Measurements from ENCODE around the gene CSTA.

CSTA gene

DNA sequence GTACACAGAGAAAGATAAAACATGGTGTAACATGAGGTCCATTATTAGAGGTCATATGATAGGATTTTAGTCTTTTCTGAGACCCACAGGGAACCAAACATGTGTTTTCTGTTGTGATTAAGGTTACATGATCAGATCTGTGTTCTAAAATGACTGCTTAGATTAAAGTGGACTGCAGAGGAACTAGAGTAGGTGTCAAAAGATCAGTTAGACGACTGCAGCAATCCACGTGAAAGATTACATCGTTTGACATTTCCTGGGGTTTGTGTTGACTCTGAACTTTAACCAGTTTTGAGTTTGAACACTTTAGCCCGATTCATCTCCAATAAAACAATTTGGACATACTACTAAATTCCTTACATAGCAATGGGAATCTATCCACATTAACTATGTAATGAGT lies 52.9 kb downstream of the CSTA start:
- no peak for DNase-seq (ENCODE audit: low read depth in 2 of 2)

GRCh38 chr3:122382888-122383666 lies 58.0 kb downstream of the CSTA start, which contains the start of gene MIX23:
Gene MIX23, minus strand, starts transcription at chr3:122383231. Its CDS starts 7 bp downstream, at chr3:122383224.
- DNase-seq (ENCODE audit: low read depth in 2 of 2): peak; percentile 82 to 85

- DNase-seq (ENCODE audit: low read depth in 2 of 2): peak; percentile 88
Observed at GRCh38 chr3:122383771-122384697, 59.0 kb downstream of the CSTA start, which contains the start of gene FAM162A. Gene FAM162A, plus strand, starts transcription at chr3:122384182. Its CDS starts 84 bp downstream, at chr3:122384266.

GRCh38 chr3:122387709-122388108 lies 62.7 kb downstream of the CSTA start:
- DNase-seq (ENCODE audit: low read depth in 2 of 2): no peak

- no peak for DNase-seq (ENCODE audit: low read depth in 2 of 2)
Observed at GRCh38 chr3:122389197-122389596, 64.1 kb downstream of the CSTA start.

DNA sequence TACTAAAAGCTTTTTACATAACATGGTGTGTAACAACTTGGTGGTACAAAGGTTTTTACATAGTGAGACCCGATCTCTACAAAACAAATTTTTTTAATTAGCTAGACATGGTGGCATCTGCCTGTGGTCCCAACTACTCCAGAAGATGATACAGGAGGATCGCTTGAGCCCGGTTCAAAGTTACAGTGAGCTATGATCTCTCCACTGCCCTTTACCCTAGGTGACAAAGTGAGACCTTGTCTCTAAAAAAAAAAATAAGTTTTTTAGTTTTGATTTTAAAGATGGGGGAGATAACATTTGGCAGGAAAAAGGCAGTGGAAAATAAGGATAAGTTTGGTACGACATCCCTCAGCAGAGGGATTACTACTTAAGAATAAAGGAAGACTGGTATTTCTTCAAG lies 64.8 kb downstream of the CSTA start:
- DNase-seq (ENCODE audit: low read depth in 2 of 2): no peak

DNA sequence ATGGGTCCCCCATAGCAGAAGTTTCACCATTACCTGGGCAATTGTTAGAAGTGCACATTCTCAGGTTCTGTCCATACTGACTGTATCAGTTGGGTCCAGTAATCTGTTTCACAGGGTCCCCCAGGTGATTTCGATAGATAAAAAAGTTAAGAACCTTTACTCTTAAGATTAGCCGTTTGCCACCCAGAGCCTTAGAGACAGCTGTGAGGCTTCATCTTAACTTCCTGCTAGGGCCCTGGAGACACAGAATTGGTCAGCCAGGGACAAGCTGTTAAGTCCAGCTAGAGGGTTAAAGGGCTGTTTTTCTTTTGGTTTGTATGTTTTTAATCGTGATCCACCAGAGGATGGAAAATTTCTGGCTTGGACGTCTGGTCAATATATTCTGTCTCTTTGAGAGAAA lies 65.6 kb downstream of the CSTA start:
- no peak for DNase-seq (ENCODE audit: low read depth in 2 of 2)
